ENCODE results near the gene PLCH1. TPM values are rescaled to one million over a fixed set of nuclear protein-coding genes. Genes with fewer than 3 reads are reported as not detected.
"Not testable (repeated sequence)": the region's sequence is repeated elsewhere in the genome, so short reads cannot be mapped to it uniquely, and the experiment has no call there.

The PLCH1 gene
- total RNA-seq, 1 experiment from 2014 or later, result 8.9 TPM

DNA sequence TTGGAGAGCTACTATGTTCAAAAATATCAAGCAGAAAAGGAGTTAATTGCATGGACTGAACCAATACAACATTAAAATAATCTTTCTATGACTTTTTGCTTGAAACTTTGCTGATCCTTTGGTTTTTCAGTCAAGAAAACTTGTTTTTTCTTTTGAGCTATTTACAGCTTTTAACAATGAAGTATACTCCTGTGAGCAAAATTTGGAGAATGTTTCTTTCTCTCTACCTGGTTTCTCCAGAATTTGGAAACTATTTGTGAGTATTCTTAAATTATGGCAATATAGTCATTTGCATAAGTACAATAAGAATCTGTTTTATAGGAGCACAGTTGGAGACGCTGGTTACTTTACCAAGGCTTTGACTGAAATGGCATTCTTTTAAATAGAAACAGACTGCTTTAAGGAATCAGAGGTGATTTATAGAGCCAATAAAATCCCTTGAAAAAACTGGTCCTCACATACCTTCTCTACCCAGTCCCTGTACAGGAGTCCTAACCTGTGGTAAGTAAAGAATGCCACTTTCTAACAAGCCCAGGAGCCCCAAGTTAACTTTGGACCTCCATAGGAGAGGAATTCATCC lies 127.4 kb downstream of the PLCH1 start (continued):
- TF ChIP-seq, protein P1, sequence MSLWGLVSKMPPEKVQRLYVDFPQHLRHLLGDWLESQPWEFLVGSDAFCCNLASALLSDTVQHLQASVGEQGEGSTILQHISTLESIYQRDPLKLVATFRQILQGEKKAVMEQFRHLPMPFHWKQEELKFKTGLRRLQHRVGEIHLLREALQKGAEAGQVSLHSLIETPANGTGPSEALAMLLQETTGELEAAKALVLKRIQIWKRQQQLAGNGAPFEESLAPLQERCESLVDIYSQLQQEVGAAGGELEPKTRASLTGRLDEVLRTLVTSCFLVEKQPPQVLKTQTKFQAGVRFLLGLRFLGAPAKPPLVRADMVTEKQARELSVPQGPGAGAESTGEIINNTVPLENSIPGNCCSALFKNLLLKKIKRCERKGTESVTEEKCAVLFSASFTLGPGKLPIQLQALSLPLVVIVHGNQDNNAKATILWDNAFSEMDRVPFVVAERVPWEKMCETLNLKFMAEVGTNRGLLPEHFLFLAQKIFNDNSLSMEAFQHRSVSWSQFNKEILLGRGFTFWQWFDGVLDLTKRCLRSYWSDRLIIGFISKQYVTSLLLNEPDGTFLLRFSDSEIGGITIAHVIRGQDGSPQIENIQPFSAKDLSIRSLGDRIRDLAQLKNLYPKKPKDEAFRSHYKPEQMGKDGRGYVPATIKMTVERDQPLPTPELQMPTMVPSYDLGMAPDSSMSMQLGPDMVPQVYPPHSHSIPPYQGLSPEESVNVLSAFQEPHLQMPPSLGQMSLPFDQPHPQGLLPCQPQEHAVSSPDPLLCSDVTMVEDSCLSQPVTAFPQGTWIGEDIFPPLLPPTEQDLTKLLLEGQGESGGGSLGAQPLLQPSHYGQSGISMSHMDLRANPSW (CRISPR knock-in tag; conservative IDR thresholded peaks at IDR 0.05; ENCODE audit: low read depth), result no peak
- TF ChIP-seq CDX4 (CRISPR knock-in tag; IDR thresholded peaks at IDR 0.05; ENCODE audit: borderline replicate concordance) (no peak), NFYB (CRISPR knock-in tag; conservative IDR thresholded peaks at IDR 0.05; ENCODE audit: low read depth) (no peak), CREB1 (CRISPR knock-in tag; IDR thresholded peaks at IDR 0.05) (no peak)
- TF ChIP-seq, protein P2, sequence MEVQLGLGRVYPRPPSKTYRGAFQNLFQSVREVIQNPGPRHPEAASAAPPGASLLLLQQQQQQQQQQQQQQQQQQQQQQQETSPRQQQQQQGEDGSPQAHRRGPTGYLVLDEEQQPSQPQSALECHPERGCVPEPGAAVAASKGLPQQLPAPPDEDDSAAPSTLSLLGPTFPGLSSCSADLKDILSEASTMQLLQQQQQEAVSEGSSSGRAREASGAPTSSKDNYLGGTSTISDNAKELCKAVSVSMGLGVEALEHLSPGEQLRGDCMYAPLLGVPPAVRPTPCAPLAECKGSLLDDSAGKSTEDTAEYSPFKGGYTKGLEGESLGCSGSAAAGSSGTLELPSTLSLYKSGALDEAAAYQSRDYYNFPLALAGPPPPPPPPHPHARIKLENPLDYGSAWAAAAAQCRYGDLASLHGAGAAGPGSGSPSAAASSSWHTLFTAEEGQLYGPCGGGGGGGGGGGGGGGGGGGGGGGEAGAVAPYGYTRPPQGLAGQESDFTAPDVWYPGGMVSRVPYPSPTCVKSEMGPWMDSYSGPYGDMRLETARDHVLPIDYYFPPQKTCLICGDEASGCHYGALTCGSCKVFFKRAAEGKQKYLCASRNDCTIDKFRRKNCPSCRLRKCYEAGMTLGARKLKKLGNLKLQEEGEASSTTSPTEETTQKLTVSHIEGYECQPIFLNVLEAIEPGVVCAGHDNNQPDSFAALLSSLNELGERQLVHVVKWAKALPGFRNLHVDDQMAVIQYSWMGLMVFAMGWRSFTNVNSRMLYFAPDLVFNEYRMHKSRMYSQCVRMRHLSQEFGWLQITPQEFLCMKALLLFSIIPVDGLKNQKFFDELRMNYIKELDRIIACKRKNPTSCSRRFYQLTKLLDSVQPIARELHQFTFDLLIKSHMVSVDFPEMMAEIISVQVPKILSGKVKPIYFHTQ (CRISPR knock-in tag; IDR thresholded peaks at IDR 0.05), result no peak

DNA sequence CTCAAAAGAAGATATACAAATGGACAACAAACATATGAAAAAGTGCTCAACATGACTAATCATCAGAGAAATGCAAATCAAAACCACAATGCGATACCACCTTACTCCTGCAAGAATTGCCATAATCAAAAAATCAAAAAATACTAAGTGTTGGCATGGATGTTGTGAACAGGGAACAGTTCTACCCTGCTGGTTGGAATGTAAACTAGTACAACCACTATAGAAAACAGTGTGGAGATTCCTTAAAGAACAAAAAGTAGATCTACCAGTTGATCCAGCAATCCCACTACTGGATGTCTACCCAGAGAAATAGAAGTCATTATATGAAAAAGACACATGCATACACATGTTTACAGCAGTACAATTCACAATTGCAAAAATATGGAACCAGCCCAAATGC lies 129.7 kb downstream of the PLCH1 start:
- H3K4me1 Mint-ChIP-seq, result peaks cover 29% of the 10 kb centered on the region
- H3K36me3 Mint-ChIP-seq, result peaks cover 50% of the 10 kb centered on the region
- H3K27me3 Mint-ChIP-seq (ENCODE audit: low read depth); CTCF ChIA-PET; DNase-seq (ENCODE audit: low spot score); H3K27ac Mint-ChIP-seq; ATAC-seq; H3K4me3 Mint-ChIP-seq; POLR2A ChIA-PET: not testable (repeated sequence)
- H3K9me3 Mint-ChIP-seq, result peaks cover 47% of the 10 kb centered on the region

- Mint-ChIP-seq H3K9me3 (peaks cover 51% of the 10 kb centered on the region), H3K4me1 (peaks cover 22% of the 10 kb centered on the region), H3K36me3 (peaks cover 52% of the 10 kb centered on the region)
- CTCF ChIA-PET; POLR2A ChIA-PET; ATAC-seq; H3K4me3 Mint-ChIP-seq; H3K27me3 Mint-ChIP-seq (ENCODE audit: low read depth); H3K27ac Mint-ChIP-seq; DNase-seq (ENCODE audit: low spot score): not testable (repeated sequence)
These were observed 130.5 kb downstream of the PLCH1 start for GRCh38 chr3:155614410-155614809.

- ChIA-PET POLR2A (interaction anchor here (0.5 kb wide), 1 partner anchor 775 kb away, joined by 3 read pairs; no protein-coding TSS in a partner anchor), CTCF (no interaction called here)
- TF ChIP-seq, protein P3, sequence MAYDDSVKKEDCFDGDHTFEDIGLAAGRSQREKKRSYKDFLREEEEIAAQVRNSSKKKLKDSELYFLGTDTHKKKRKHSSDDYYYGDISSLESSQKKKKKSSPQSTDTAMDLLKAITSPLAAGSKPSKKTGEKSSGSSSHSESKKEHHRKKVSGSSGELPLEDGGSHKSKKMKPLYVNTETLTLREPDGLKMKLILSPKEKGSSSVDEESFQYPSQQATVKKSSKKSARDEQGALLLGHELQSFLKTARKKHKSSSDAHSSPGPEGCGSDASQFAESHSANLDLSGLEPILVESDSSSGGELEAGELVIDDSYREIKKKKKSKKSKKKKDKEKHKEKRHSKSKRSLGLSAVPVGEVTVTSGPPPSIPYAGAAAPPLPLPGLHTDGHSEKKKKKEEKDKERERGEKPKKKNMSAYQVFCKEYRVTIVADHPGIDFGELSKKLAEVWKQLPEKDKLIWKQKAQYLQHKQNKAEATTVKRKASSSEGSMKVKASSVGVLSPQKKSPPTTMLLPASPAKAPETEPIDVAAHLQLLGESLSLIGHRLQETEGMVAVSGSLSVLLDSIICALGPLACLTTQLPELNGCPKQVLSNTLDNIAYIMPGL (CRISPR knock-in tag; IDR thresholded peaks at IDR 0.05), result no peak
- TF ChIP-seq NFYB (CRISPR knock-in tag; conservative IDR thresholded peaks at IDR 0.05; ENCODE audit: low read depth) (no peak), GRHL2 (CRISPR knock-in tag; IDR thresholded peaks at IDR 0.05; ENCODE audit: insufficient replicate concordance, severe bottlenecking) (no peak), NR3C1 (CRISPR knock-in tag; conservative IDR thresholded peaks at IDR 0.05; ENCODE audit: low read depth) (no peak), CREB1 (CRISPR knock-in tag; IDR thresholded peaks at IDR 0.05) (no peak), OVOL2 (CRISPR knock-in tag; IDR thresholded peaks at IDR 0.05; ENCODE audit: borderline replicate concordance) (no peak), ZNF317 (CRISPR knock-in tag; IDR thresholded peaks at IDR 0.05; ENCODE audit: borderline replicate concordance, low read depth) (no peak), SOX15 (CRISPR knock-in tag; IDR thresholded peaks at IDR 0.05) (no peak)
- TF ChIP-seq, protein P1 (CRISPR knock-in tag; conservative IDR thresholded peaks at IDR 0.05; ENCODE audit: low read depth), result no peak
- DNase-seq (ENCODE audit: low spot score) (no peak), ATAC-seq (no peak)
- peaks cover 44% of the 10 kb centered on the region for H3K9me3 Mint-ChIP-seq
- peaks cover 41% of the 10 kb centered on the region for H3K36me3 Mint-ChIP-seq
- peaks cover 27% of the 10 kb centered on the region for H3K4me1 Mint-ChIP-seq
- peak overlapping the region; percentile 6; the same call in 1 of the 2 replicates for H3K27ac Mint-ChIP-seq
- no peaks in the 10 kb centered on the region; the same call in 1 of the 2 replicates for H3K27me3 Mint-ChIP-seq (ENCODE audit: low read depth)
- H3K4me3 Mint-ChIP-seq, result no peak overlapping the region
These were observed 133.4 kb downstream of the PLCH1 start for GRCh38 chr3:155611456-155611855.
